Suprapubic skin (tissue), 4 donors: ENCODE measurements around the gene SLC38A3. TPM values are rescaled to one million over a fixed set of nuclear protein-coding genes. Genes with fewer than 3 reads are reported as not detected.

Experiments used
- DNase-seq, 2 donors: peaks; one replicate each; pipeline ENCODE4 v3.0.0-alpha.2; 2019; ENCODE audit warnings: low spot score in 2 of 2
- H3K27ac ChIP-seq: fragments of 200-600 bp; sonication (generic); one replicate; pipeline ENCODE4 v1.5.1; 2019
- H3K27me3 ChIP-seq: fragments of 200-600 bp; sonication (generic); one replicate; pipeline ENCODE4 v1.5.1; 2019
- H3K36me3 ChIP-seq: fragments of 200-600 bp; sonication (generic); one replicate; pipeline ENCODE4 v1.5.1; 2019
- H3K4me1 ChIP-seq: fragments of 200-600 bp; sonication (generic); one replicate; pipeline ENCODE4 v1.5.1; 2019
- H3K4me3 ChIP-seq: fragments of 200-600 bp; sonication (generic); one replicate; pipeline ENCODE4 v1.5.1; 2019; ENCODE audit warnings: mild to moderate bottlenecking
- H3K9me3 ChIP-seq: fragments of 200-600 bp; sonication (generic); one replicate; pipeline ENCODE4 v1.5.1; 2019
- CTCF ChIP-seq, 2 donors: fragments of 200-600 bp in 1 of 2; fragments of 450-650 bp in 1 of 2; sonication (generic) in 1 of 2; IDR thresholded peaks; one replicate each; pipeline ENCODE4 v1.5.1; 2016 to 2019; ENCODE audit warnings: antibody characterized with exemption in 2 of 2, mild to moderate bottlenecking in 1 of 2, moderate library complexity in 1 of 2
- EP300 ChIP-seq: sonication (generic); formaldehyde crosslinking; IDR thresholded peaks from one replicate; pipeline ENCODE4 v1.6.1; 2017; ENCODE audit warnings: antibody characterized with exemption
- POLR2A ChIP-seq, 2 donors: fragments of 450-650 bp; IDR thresholded peaks; one replicate each; pipeline ENCODE4 v1.6.1; 2017; ENCODE audit warnings: antibody characterized with exemption in 2 of 2, mild to moderate bottlenecking in 2 of 2, moderate library complexity in 2 of 2
- POLR2AphosphoS5 ChIP-seq, 3 donors: sonication (generic); formaldehyde crosslinking; IDR thresholded peaks; one replicate each; pipeline ENCODE4 v1.6.1; 2017; ENCODE audit warnings: antibody characterized with exemption in 3 of 3
- WGBS: methylation state at CpG from one replicate; pipeline ENCODE4 v1.1.5; 2018; 5-methylcytosine and 5-hydroxymethylcytosine counted together
- total RNA-seq, 4 donors: library from RNA; depleted of rRNA; stranded (reverse); fragments of >200 nt; gene quantifications; one replicate each; pipeline ENCODE4 v1.1.0, GENCODE V29; 2016

SLC38A3 gene
- total RNA-seq, 4 donors from 2014 or later, result 0.25 to 2.2 (median 1.00) TPM

- no peak overlapping the region for H3K4me3 ChIP-seq
- TF ChIP-seq CTCF (IDR thresholded peaks at IDR 0.05), result no peak
- no peak for TF ChIP-seq POLR2AphosphoS5 (IDR thresholded peaks at IDR 0.05)
- TF ChIP-seq POLR2A (IDR thresholded peaks at IDR 0.05), result no peak
- 76% methylated on average over 9 of the region's 12 CpGs for WGBS
- H3K36me3 ChIP-seq, result no peaks in the 10 kb centered on the region
- peaks cover 4% of the 10 kb centered on the region for H3K4me1 ChIP-seq
- no peaks in the 10 kb centered on the region for H3K9me3 ChIP-seq
- H3K27ac ChIP-seq, result no peak overlapping the region
- DNase-seq, result no peak
- H3K27me3 ChIP-seq, result no peaks in the 10 kb centered on the region
Measured at GRCh38 chr3:50213373-50213772, 8.3 kb downstream of the SLC38A3 start.

GRCh38 chr3:50214824-50215223 lies 9.8 kb downstream of the SLC38A3 start:
- H3K4me3 ChIP-seq, result no peak overlapping the region
- peaks cover 4% of the 10 kb centered on the region for H3K4me1 ChIP-seq
- no peaks in the 10 kb centered on the region for H3K36me3 ChIP-seq
- DNase-seq, result no peak
- WGBS, result 85% methylated on average over 10 of the region's 10 CpGs
- H3K27me3 ChIP-seq, result no peaks in the 10 kb centered on the region
- H3K27ac ChIP-seq, result no peak overlapping the region
- H3K9me3 ChIP-seq, result no peaks in the 10 kb centered on the region
- TF ChIP-seq EP300, result no peak
- TF ChIP-seq CTCF (IDR thresholded peaks at IDR 0.05), result no peak
- no peak for TF ChIP-seq POLR2A (IDR thresholded peaks at IDR 0.05)
- no peak for TF ChIP-seq POLR2AphosphoS5 (IDR thresholded peaks at IDR 0.05)

GRCh38 chr3:50215529-50215928 lies 10.5 kb downstream of the SLC38A3 start:
- 80% methylated on average over 7 of the region's 9 CpGs for WGBS

GRCh38 chr3:50217681-50218080 lies 12.6 kb downstream of the SLC38A3 start:
- no peaks in the 10 kb centered on the region for H3K36me3 ChIP-seq
- WGBS, result 46% methylated on average over 10 of the region's 10 CpGs
- H3K4me1 ChIP-seq, result peaks cover 4% of the 10 kb centered on the region
- no peak for DNase-seq
- H3K4me3 ChIP-seq, result no peak overlapping the region
- no peak overlapping the region for H3K27ac ChIP-seq
- no peaks in the 10 kb centered on the region for H3K27me3 ChIP-seq
- TF ChIP-seq EP300 (no peak), CTCF (IDR thresholded peaks at IDR 0.05) (no peak), POLR2AphosphoS5 (IDR thresholded peaks at IDR 0.05) (no peak), POLR2A (IDR thresholded peaks at IDR 0.05) (no peak)
- no peaks in the 10 kb centered on the region for H3K9me3 ChIP-seq

More at GRCh38 chr3:50215529-50215928, 10.5 kb downstream of the SLC38A3 start:
- H3K4me1 ChIP-seq, result peaks cover 4% of the 10 kb centered on the region
- no peak for TF ChIP-seq CTCF (IDR thresholded peaks at IDR 0.05)
- no peak for TF ChIP-seq EP300
- no peak for TF ChIP-seq POLR2AphosphoS5 (IDR thresholded peaks at IDR 0.05)
- TF ChIP-seq POLR2A (IDR thresholded peaks at IDR 0.05), result no peak
- H3K4me3 ChIP-seq, result no peak overlapping the region
- no peak overlapping the region for H3K27ac ChIP-seq
- H3K9me3 ChIP-seq, result no peaks in the 10 kb centered on the region
- no peak for DNase-seq
- no peaks in the 10 kb centered on the region for H3K36me3 ChIP-seq
- no peaks in the 10 kb centered on the region for H3K27me3 ChIP-seq

- DNase-seq, result no peak
- no peaks in the 10 kb centered on the region for H3K27me3 ChIP-seq
- H3K27ac ChIP-seq, result no peak overlapping the region
- H3K36me3 ChIP-seq, result no peaks in the 10 kb centered on the region
- no peaks in the 10 kb centered on the region for H3K9me3 ChIP-seq
- H3K4me1 ChIP-seq, result peaks cover 4% of the 10 kb centered on the region
- 95% methylated on average over 14 of the region's 17 CpGs for WGBS
- no peak overlapping the region for H3K4me3 ChIP-seq
- TF ChIP-seq POLR2A (IDR thresholded peaks at IDR 0.05), result no peak
- TF ChIP-seq POLR2AphosphoS5 (IDR thresholded peaks at IDR 0.05), result no peak
- no peak for TF ChIP-seq CTCF (IDR thresholded peaks at IDR 0.05)
- no peak for TF ChIP-seq EP300
Measured at GRCh38 chr3:50218448-50218847, 13.4 kb downstream of the SLC38A3 start.
